OCI-LY7 (cell line): ENCODE results near the gene NTMT1.

Source experiments
- CTCF ChIP-seq: fragments of 200-600 bp; sonication (generic); conservative IDR thresholded peaks from 2 replicates; pipeline ENCODE4 v1.5.1; 2014; ENCODE audit warnings: mild to moderate bottlenecking, antibody characterized with exemption, low read length, moderate library complexity, mixed read lengths
- EZH2phosphoT487 ChIP-seq: fragments of 200-600 bp; sonication (generic); IDR thresholded peaks from 2 replicates; pipeline ENCODE4 v1.6.1; 2018; ENCODE audit warnings: low read depth, borderline replicate concordance, mild to moderate bottlenecking, mixed run types, antibody characterized with exemption, low read length, moderate library complexity, mixed read lengths

GRCh38 chr9:129632460-129632859, 6.5 kb downstream of the NTMT1 start:
- no peak for TF ChIP-seq CTCF
- TF ChIP-seq EZH2phosphoT487 = no peak
